Measurements from ENCODE around the gene PTPN7.

Gene PTPN7

GRCh38 chr1:202162047-202162417, 1.6 kb upstream of the PTPN7 start:
- Histone ChIP-seq H3K9me3 (ENCODE audit: control insufficient read depth, insufficient read depth, low read depth, low read length) (no peaks in the 10 kb centered on the region), H3K27ac (ENCODE audit: extremely low read depth, low read depth, low read length) (no peak overlapping the region), H3K4me1 (ENCODE audit: control insufficient read depth, insufficient read depth, low read length) (no peaks in the 10 kb centered on the region), H3K36me3 (ENCODE audit: control insufficient read depth in 2 of 2, insufficient read depth in 1 of 2, low read length in 2 of 2) (no peaks in the 10 kb centered on the region), H3K4me3 (ENCODE audit: low read depth, low read length) (no peak overlapping the region)
- ChIA-PET CTCF (interaction anchor here (1.3 to 1.9 kb wide), 2 partner anchors 7 to 16 kb away, joined by 3 to 6 read pairs; no protein-coding TSS in a partner anchor), POLR2A (no interaction called here)
- TF ChIP-seq ZNF398 (tag by site-specific recombination; IDR thresholded peaks at IDR 0.05), result peak; percentile 65
- TF ChIP-seq HOXD13 (CRISPR knock-in tag; IDR thresholded peaks at IDR 0.05; ENCODE audit: borderline replicate concordance), result no peak

- CTCF ChIA-PET, result interaction anchor here (1.3 kb wide), 1 partner anchor 15 kb away, joined by 3 read pairs; no protein-coding TSS in a partner anchor
- H3K4me1 ChIP-seq (ENCODE audit: control insufficient read depth, insufficient read depth, low read length), result no peaks in the 10 kb centered on the region
- no peak overlapping the region for H3K4me3 ChIP-seq (ENCODE audit: low read depth, low read length)
- no peaks in the 10 kb centered on the region for H3K9me3 ChIP-seq (ENCODE audit: control insufficient read depth, insufficient read depth, low read depth, low read length)
- POLR2A ChIA-PET, result no interaction called here
- TF ChIP-seq ZNF140 (tag by site-specific recombination; IDR thresholded peaks at IDR 0.05), result no peak
- peak; percentile 12; the same call in 1 of the 2 replicates for TF ChIP-seq SP2 (tag by site-specific recombination; IDR thresholded peaks at IDR 0.05)
- H3K27ac ChIP-seq (ENCODE audit: extremely low read depth, low read depth, low read length), result no peak overlapping the region
- H3K36me3 ChIP-seq (ENCODE audit: control insufficient read depth in 2 of 2, insufficient read depth in 1 of 2, low read length in 2 of 2), result no peaks in the 10 kb centered on the region
Observed at GRCh38 chr1:202161151-202162046, 997 bp upstream of the PTPN7 start.

GRCh38 chr1:202159534-202160371, 649 bp downstream of the PTPN7 start:
- TF ChIP-seq GLIS1 (tag by site-specific recombination; IDR thresholded peaks at IDR 0.05) (peak; percentile 21; the same call in 1 of the 2 replicates), ZXDB (tag by site-specific recombination; IDR thresholded peaks at IDR 0.05) (no peak), ZNF560 (tag by site-specific recombination; IDR thresholded peaks at IDR 0.05; ENCODE audit: borderline replicate concordance) (no peak)
- Histone ChIP-seq H3K9me3 (ENCODE audit: control insufficient read depth, insufficient read depth, low read depth, low read length) (no peaks in the 10 kb centered on the region), H3K36me3 (ENCODE audit: control insufficient read depth in 2 of 2, insufficient read depth in 1 of 2, low read length in 2 of 2) (no peaks in the 10 kb centered on the region), H3K4me3 (ENCODE audit: low read depth, low read length) (no peak overlapping the region), H3K4me1 (ENCODE audit: control insufficient read depth, insufficient read depth, low read length) (no peaks in the 10 kb centered on the region; the same call in 1 of the 2 replicates), H3K27ac (ENCODE audit: extremely low read depth, low read depth, low read length) (no peak overlapping the region)
- ChIA-PET POLR2A (interaction anchor here (0.6 kb wide), 1 partner anchor 192 kb away, joined by 4 read pairs; no protein-coding TSS in a partner anchor), CTCF (interaction anchor here (0.6 kb wide), 1 partner anchor 17 kb away, joined by 3 read pairs; no protein-coding TSS in a partner anchor)

GRCh38 chr1:202158810-202159533, 1.4 kb downstream of the PTPN7 start:
- Histone ChIP-seq H3K4me3 (ENCODE audit: low read depth, low read length) (no peak overlapping the region), H3K36me3 (ENCODE audit: control insufficient read depth in 2 of 2, insufficient read depth in 1 of 2, low read length in 2 of 2) (no peaks in the 10 kb centered on the region), H3K9me3 (ENCODE audit: control insufficient read depth, insufficient read depth, low read depth, low read length) (no peaks in the 10 kb centered on the region), H3K27ac (ENCODE audit: extremely low read depth, low read depth, low read length) (no peak overlapping the region), H3K4me1 (ENCODE audit: control insufficient read depth, insufficient read depth, low read length) (no peaks in the 10 kb centered on the region; the same call in 1 of the 2 replicates)
- TF ChIP-seq CTCF (tag by site-specific recombination; IDR thresholded peaks at IDR 0.05) (0 out of 2 replicates have a peak, but pooled peaks have one; percentile 38), ZNF623 (tag by site-specific recombination; IDR thresholded peaks at IDR 0.05) (no peak)
- CTCF ChIA-PET, result no interaction called here
- POLR2A ChIA-PET, result no interaction called here

All from HEK293 (cell line).